SU-DHL-6 (cell line): ENCODE data around the gene DIO1.

Source experiments
- H2AFZ ChIP-seq: fragments of 200-600 bp; sonication (generic); 2 replicates; pipeline ENCODE4 v1.6.1; 2014; ENCODE audit warnings: low read depth, mild to moderate bottlenecking, moderate library complexity, mixed read lengths, antibody characterized with exemption, low read length; ENCODE audit not compliant: severe bottlenecking
- H3F3A ChIP-seq: fragments of 200-600 bp; shearing (Covaris generic); 2 replicates; pipeline ENCODE4 v1.6.0; 2016; ENCODE audit warnings: antibody characterized with exemption, mild to moderate bottlenecking; ENCODE audit not compliant: insufficient read depth
- H3K27ac ChIP-seq: fragments of 200-600 bp; sonication (generic); 2 replicates; pipeline ENCODE4 v1.5.1; 2016; ENCODE audit warnings: low read depth, mild to moderate bottlenecking, low read length, moderate library complexity, mixed read lengths
- H3K27me3 ChIP-seq: fragments of 200-600 bp; sonication (generic), shearing (Covaris generic); 2 replicates; pipeline ENCODE4 v1.6.0; 2014; ENCODE audit warnings: mild to moderate bottlenecking, low read length
- H3K36me3 ChIP-seq: fragments of 200-600 bp; sonication (generic); 2 replicates; pipeline ENCODE4 v1.6.1; 2014; ENCODE audit warnings: mild to moderate bottlenecking, low read length, mixed read lengths
- H3K4me2 ChIP-seq: fragments of 300-600, 200-600 bp; shearing (Covaris generic), sonication (generic); 2 replicates; pipeline ENCODE4 v1.6.0; 2014; ENCODE audit warnings: low read length, low read depth, mild to moderate bottlenecking; ENCODE audit not compliant: poor library complexity, severe bottlenecking
- H3K4me3 ChIP-seq: fragments of 200-600 bp; sonication (generic); 2 replicates; pipeline ENCODE4 v1.5.1; 2014; ENCODE audit warnings: antibody characterized with exemption, low read length, mild to moderate bottlenecking, mixed read lengths; ENCODE audit not compliant: insufficient read depth, poor library complexity, severe bottlenecking
- H3K79me2 ChIP-seq: fragments of 200-600 bp; sonication (generic); 2 replicates; pipeline ENCODE4 v1.6.1; 2014; ENCODE audit warnings: mild to moderate bottlenecking, low read length, moderate library complexity; ENCODE audit not compliant: insufficient read depth
- H3K9ac ChIP-seq: fragments of 200-600 bp; sonication (generic); 2 replicates; pipeline ENCODE4 v1.7.0; 2014; ENCODE audit warnings: mild to moderate bottlenecking, low read length
- H3K9me2 ChIP-seq: fragments of 200-600 bp; sonication (generic); replicated peaks from 2 replicates; pipeline ENCODE4 v1.6.1; 2014; ENCODE audit warnings: low read length; ENCODE audit not compliant: insufficient read depth
- H3K9me3 ChIP-seq: fragments of 200-600 bp; sonication (generic); 2 replicates; pipeline ENCODE4 v1.6.1; 2014; ENCODE audit warnings: low read length, mixed read lengths; ENCODE audit not compliant: insufficient read depth
- H4K20me1 ChIP-seq: fragments of 200-600 bp; sonication (generic); 2 replicates; pipeline ENCODE4 v1.6.1; 2014; ENCODE audit warnings: low read depth, mild to moderate bottlenecking, antibody characterized with exemption, low read length, moderate library complexity, mixed read lengths
- EZH2phosphoT487 ChIP-seq: fragments of 200-600 bp; sonication (generic), shearing (Covaris generic); conservative IDR thresholded peaks from 2 replicates; pipeline ENCODE4 v1.6.1; 2018; ENCODE audit warnings: mild to moderate bottlenecking, antibody characterized with exemption, low read length, moderate library complexity, mixed read lengths
- TF ChIP-seq, protein P1 (sequence below): fragments of 200-600 bp; sonication (generic); IDR thresholded peaks from one replicate; pipeline ENCODE4 v1.5.1; 2017; ENCODE audit warnings: antibody characterized with exemption, mild to moderate bottlenecking, low read length, moderate library complexity; ENCODE audit not compliant: insufficient read depth, poor library complexity, severe bottlenecking

DIO1 gene

GRCh38 chr1:53899708-53900107 lies 5.7 kb downstream of the DIO1 start:
- H2AFZ ChIP-seq, result no peak overlapping the region
- no peaks in the 10 kb centered on the region for H3F3A ChIP-seq
- no peaks in the 10 kb centered on the region for H4K20me1 ChIP-seq
- no peak overlapping the region for H3K4me3 ChIP-seq
- no peaks in the 10 kb centered on the region for H3K36me3 ChIP-seq
- no peaks in the 10 kb centered on the region for H3K9me3 ChIP-seq
- H3K27ac ChIP-seq, result no peak overlapping the region
- TF ChIP-seq, protein P1, sequence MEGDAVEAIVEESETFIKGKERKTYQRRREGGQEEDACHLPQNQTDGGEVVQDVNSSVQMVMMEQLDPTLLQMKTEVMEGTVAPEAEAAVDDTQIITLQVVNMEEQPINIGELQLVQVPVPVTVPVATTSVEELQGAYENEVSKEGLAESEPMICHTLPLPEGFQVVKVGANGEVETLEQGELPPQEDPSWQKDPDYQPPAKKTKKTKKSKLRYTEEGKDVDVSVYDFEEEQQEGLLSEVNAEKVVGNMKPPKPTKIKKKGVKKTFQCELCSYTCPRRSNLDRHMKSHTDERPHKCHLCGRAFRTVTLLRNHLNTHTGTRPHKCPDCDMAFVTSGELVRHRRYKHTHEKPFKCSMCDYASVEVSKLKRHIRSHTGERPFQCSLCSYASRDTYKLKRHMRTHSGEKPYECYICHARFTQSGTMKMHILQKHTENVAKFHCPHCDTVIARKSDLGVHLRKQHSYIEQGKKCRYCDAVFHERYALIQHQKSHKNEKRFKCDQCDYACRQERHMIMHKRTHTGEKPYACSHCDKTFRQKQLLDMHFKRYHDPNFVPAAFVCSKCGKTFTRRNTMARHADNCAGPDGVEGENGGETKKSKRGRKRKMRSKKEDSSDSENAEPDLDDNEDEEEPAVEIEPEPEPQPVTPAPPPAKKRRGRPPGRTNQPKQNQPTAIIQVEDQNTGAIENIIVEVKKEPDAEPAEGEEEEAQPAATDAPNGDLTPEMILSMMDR, result no peak
- TF ChIP-seq EZH2phosphoT487, result no peak
- no peak overlapping the region for H3K9ac ChIP-seq
- H3K4me2 ChIP-seq, result no peak overlapping the region
- H3K27me3 ChIP-seq, result no peaks in the 10 kb centered on the region
- no peaks in the 10 kb centered on the region for H3K9me2 ChIP-seq
- H3K79me2 ChIP-seq, result no peaks in the 10 kb centered on the region

DNA sequence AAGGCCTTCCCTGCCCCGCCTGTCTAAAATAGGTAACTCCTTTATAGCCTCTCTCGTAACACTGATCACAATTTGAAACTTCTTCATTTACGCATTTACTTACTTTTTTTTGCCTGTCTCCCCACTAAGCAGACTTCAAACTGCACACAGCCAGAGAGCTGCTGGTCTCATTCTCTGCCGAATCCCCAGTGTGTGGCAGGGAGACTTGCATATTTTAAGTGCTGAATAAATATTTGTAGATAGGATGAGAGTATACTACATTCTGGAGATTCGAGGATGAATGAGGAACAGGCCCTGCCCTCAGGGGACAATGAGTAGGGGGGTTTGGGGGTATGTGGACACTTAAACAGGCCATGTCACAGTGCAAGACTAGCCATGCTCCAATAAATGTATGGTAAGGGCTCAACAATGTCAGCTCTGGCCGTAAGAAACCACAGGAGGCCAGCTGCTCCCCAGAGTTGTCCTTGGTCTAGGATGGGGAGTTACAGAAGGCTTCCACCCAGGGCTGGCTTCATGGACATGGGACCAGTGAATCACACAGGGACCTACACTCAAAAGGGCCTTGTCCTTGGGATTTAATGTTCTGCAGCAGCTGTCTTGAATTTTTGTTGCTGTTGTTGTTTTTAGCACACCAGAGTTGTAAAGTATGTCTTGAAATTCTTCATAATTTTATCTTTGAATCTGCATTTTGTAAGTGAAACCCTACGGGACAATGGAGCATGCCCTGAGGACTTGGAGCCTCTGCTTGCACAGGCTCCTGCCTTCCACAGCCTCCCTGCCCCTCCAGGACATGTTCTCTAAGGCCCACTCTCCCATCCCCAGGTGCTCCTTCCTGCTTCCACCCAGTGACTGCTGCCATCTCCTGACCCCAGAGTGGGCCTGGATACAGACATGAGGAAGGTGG lies 8.5 kb downstream of the DIO1 start:
- H3K79me2 ChIP-seq, result no peaks in the 10 kb centered on the region

GRCh38 chr1:53905509-53905908 lies 11.5 kb downstream of the DIO1 start:
- no peaks in the 10 kb centered on the region for H3K36me3 ChIP-seq
- no peaks in the 10 kb centered on the region for H3K9me3 ChIP-seq
- H3F3A ChIP-seq, result no peaks in the 10 kb centered on the region
- no peak overlapping the region for H3K27ac ChIP-seq
- no peaks in the 10 kb centered on the region for H3K27me3 ChIP-seq
- TF ChIP-seq EZH2phosphoT487, result no peak
- TF ChIP-seq, protein P1, result no peak
- H4K20me1 ChIP-seq, result no peaks in the 10 kb centered on the region
- no peak overlapping the region for H3K9ac ChIP-seq
- no peak overlapping the region for H2AFZ ChIP-seq
- H3K4me3 ChIP-seq, result no peak overlapping the region
- no peaks in the 10 kb centered on the region for H3K9me2 ChIP-seq
- no peaks in the 10 kb centered on the region for H3K79me2 ChIP-seq
- H3K4me2 ChIP-seq, result no peak overlapping the region

More for the DNA sequence above, 8.5 kb downstream of the DIO1 start:
- Histone ChIP-seq H3K4me3 (no peak overlapping the region), H3K9me3 (no peaks in the 10 kb centered on the region), H4K20me1 (no peaks in the 10 kb centered on the region), H3F3A (no peaks in the 10 kb centered on the region), H3K27ac (no peak overlapping the region), H3K4me2 (no peak overlapping the region), H2AFZ (no peak overlapping the region), H3K36me3 (no peaks in the 10 kb centered on the region), H3K9me2 (no peaks in the 10 kb centered on the region), H3K9ac (no peak overlapping the region), H3K27me3 (no peaks in the 10 kb centered on the region)
- no peak for TF ChIP-seq EZH2phosphoT487
- TF ChIP-seq, protein P1, result no peak
